MCF 10A (cell line): ENCODE measurements around the gene CHST11. TPM values are rescaled to one million over a fixed set of nuclear protein-coding genes. Genes with fewer than 3 reads are reported as not detected.
"Not testable (repeated sequence)": the region's sequence is repeated elsewhere in the genome, so short reads cannot be mapped to it uniquely, and the experiment has no call there.

Experiments used
- BruUV-seq: library from RNA; stranded (reverse); fragments of 400-500 nt; replicated peaks from 2 replicates; lab custom pipeline; 2021; lab: Mats Ljungman, UMichigan
- CTCF ChIA-PET: fragments of 300-600 bp; sonication (Branson Sonifier 250); formaldehyde crosslinking; extraction: SDS; loops from one replicate; lab custom pipeline; 2021; ENCODE audit warnings: antibody characterized with exemption, inconsistent platforms; lab: Yijun Ruan, JAX
- POLR2A ChIA-PET: fragments of 300-600, 350-650 bp; sonication (Branson Sonifier 250); formaldehyde crosslinking; extraction: SDS; loops from one replicate; lab custom pipeline; 2020; ENCODE audit warnings: antibody characterized with exemption, inconsistent platforms; lab: Yijun Ruan, JAX
- DNase-seq: peaks from one replicate; pipeline ENCODE4 v3.0.0-alpha.2; 2018; ENCODE audit not compliant: unreplicated experiment
- H3K27ac Mint-ChIP-seq: one replicate; pipeline ENCODE4 v1.8.0; 2022; ENCODE audit warnings: mild to moderate bottlenecking, low read depth, mixed read lengths; ENCODE audit not compliant: unreplicated experiment
- H3K27me3 Mint-ChIP-seq: one replicate; pipeline ENCODE4 v1.8.0; 2022; ENCODE audit warnings: mixed read lengths; ENCODE audit not compliant: insufficient read depth, unreplicated experiment
- H3K36me3 Mint-ChIP-seq: one replicate; pipeline ENCODE4 v1.8.0; 2022; ENCODE audit warnings: mild to moderate bottlenecking, moderate library complexity, mixed read lengths; ENCODE audit not compliant: insufficient read depth, unreplicated experiment
- H3K4me1 Mint-ChIP-seq: one replicate; pipeline ENCODE4 v1.8.0; 2022; ENCODE audit warnings: mixed read lengths; ENCODE audit not compliant: insufficient read depth, unreplicated experiment
- H3K4me3 Mint-ChIP-seq: one replicate; pipeline ENCODE4 v1.8.0; 2022; ENCODE audit warnings: mild to moderate bottlenecking, moderate library complexity, mixed read lengths; ENCODE audit not compliant: unreplicated experiment
- H3K9me3 Mint-ChIP-seq: one replicate; pipeline ENCODE4 v1.8.0; 2022; ENCODE audit warnings: mixed read lengths; ENCODE audit not compliant: unreplicated experiment
- intact Hi-C: fragments of 100-400 bp; cut with micrococcal nuclease; formaldehyde crosslinking; loops from 2 replicates; pipeline ENCODE4 v1.14.1; 2022
- total RNA-seq: library from RNA; stranded (reverse); gene quantifications from 2 replicates; pipeline ENCODE4 v1.2.3, GENCODE V29; 2022
- TF ChIP-seq, protein P1 (sequence below): fragments of 200-600 bp; IDR thresholded peaks from one replicate; pipeline ENCODE4 v1.8.0; 2022; ENCODE audit warnings: antibody characterized with exemption, mild to moderate bottlenecking; ENCODE audit not compliant: unreplicated experiment

CHST11 gene
- total RNA-seq, 1 experiment from 2014 or later, result 5.3 TPM

DNA sequence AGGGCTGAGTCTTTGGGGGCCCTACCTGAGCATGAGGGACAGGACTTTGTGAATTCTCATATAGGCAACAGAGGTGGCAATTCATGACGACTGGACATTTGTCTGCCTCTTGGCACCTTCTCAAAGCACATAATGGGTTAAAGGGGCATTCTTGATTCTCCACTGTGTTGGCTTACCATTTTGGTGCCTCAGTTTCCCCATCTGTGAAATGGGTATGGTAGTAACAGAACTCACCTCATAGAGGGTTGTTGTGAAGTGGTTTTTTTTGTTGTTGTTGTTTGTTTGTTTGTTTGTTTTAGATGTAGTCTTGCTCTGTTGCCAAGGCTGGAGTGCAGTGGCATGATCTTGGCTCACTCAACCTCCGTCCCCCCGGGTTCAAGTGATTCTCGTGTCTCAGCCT lies 106.0 kb downstream of the CHST11 start:
- DNase-seq, result no peak
- intact Hi-C loops, result no loop called here
- TF ChIP-seq, protein P1, sequence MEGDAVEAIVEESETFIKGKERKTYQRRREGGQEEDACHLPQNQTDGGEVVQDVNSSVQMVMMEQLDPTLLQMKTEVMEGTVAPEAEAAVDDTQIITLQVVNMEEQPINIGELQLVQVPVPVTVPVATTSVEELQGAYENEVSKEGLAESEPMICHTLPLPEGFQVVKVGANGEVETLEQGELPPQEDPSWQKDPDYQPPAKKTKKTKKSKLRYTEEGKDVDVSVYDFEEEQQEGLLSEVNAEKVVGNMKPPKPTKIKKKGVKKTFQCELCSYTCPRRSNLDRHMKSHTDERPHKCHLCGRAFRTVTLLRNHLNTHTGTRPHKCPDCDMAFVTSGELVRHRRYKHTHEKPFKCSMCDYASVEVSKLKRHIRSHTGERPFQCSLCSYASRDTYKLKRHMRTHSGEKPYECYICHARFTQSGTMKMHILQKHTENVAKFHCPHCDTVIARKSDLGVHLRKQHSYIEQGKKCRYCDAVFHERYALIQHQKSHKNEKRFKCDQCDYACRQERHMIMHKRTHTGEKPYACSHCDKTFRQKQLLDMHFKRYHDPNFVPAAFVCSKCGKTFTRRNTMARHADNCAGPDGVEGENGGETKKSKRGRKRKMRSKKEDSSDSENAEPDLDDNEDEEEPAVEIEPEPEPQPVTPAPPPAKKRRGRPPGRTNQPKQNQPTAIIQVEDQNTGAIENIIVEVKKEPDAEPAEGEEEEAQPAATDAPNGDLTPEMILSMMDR, result no peak
- no peak overlapping the region for H3K4me3 Mint-ChIP-seq
- no TSS peak for BruUV-seq
- ChIA-PET POLR2A (no interaction called here), CTCF (no interaction called here)
- no peaks in the 10 kb centered on the region for H3K4me1 Mint-ChIP-seq
- no peak overlapping the region for H3K27ac Mint-ChIP-seq
- no peaks in the 10 kb centered on the region for H3K36me3 Mint-ChIP-seq
- no peaks in the 10 kb centered on the region for H3K9me3 Mint-ChIP-seq
- no peaks in the 10 kb centered on the region for H3K27me3 Mint-ChIP-seq

DNA sequence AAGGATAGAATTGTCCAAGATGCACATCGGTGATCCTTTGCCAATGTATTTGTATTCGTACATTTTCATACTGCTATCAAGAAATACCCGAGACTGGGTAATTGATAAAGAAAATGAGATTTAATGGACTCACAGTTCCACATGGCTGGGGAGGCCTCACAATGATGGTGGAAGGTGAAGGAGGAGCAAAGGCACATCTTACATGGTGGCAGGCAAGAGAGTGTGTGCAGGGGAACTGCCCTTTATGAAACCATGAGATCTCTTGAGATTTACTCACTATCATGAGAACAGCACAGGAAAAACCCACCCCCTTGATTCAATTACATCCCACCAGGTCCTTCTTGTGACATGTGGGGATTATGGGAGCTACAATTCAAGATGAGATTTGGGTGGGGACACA lies 107.9 kb downstream of the CHST11 start:
- BruUV-seq, DNase-seq, H3K36me3 Mint-ChIP-seq, H3K4me3 Mint-ChIP-seq, H3K27ac Mint-ChIP-seq, POLR2A ChIA-PET, H3K27me3 Mint-ChIP-seq, H3K9me3 Mint-ChIP-seq, intact Hi-C loops, H3K4me1 Mint-ChIP-seq: not testable (repeated sequence)
- CTCF ChIA-PET, result interaction anchor here (0.5 to 0.7 kb wide), 2 partner anchors 18 to 230 kb away, joined by 3 read pairs; no protein-coding TSS in a partner anchor

DNA sequence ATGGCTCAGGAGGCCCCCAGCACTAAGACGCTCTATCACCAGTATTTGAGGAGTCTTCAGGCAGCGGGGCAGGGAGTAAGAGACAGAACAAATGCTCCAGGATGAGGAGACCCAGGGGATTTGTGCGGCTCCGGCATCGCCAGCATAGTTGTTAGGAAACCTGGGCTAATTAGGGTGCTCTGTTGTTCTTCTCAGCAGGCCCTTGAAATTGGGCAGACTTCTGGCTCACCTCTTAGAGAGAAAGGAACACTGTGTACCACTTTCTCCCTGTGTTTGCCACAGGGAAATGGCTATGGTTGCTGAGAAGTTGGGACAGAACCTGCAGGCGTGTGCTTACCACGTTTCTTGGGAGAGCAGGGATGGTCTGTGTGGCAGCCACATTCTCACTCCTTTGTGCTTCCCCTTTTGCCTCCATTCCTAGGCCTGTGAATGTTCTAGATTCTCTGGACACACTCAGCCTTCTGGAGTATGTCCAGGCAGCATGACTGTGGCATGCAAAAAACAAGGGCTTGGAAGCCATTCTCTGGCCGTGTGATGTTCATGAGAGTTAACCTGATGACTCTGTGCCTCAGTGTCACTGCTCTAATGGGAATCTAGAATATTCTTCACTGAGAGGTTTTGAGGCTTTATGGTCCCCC lies 109.0 kb downstream of the CHST11 start:
- intact Hi-C loops, result no loop called here
- no peak for DNase-seq
- Mint-ChIP-seq H3K27me3 (no peaks in the 10 kb centered on the region), H3K4me3 (no peak overlapping the region), H3K4me1 (peaks cover 9% of the 10 kb centered on the region), H3K27ac (no peak overlapping the region), H3K9me3 (no peaks in the 10 kb centered on the region), H3K36me3 (no peaks in the 10 kb centered on the region)
- BruUV-seq, result no TSS peak
- CTCF ChIA-PET, result no interaction called here
- POLR2A ChIA-PET, result no interaction called here
- TF ChIP-seq, protein P1, result no peak

DNA sequence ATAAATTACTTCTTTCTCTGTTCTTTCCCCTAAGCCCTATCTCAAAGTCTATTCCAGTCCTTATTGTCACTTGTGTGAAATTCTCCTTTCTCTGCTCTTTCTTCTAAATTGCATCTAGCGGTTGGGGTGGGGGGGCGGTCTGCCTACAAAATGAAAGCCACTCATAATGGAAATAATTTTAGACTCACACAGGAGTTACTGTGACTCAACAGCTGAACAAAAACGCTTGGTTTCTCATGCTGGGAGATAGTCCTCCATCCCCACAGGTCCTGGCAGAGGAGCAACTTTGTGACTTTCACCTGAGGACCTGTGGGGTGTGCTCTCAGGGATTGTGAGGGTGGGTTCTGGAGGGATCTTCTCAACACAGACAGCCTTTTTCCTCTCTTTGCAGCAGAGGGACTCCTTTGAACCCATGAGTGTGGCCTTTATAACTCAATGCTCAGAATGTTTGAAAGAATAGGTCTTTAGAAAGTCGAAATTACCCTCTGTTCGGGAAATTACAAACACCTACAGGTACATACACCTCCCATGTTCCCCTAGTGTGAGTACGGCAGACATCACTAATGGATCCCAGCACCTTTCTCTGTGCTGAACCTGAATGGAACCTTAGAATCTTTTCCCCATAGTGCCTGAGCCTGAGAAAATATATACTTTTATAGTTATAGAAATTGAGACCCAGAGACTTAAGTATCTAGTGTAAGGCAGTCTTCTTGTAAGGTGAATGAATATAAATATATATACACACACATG lies 109.7 kb downstream of the CHST11 start:
- Mint-ChIP-seq H3K27ac (no peak overlapping the region), H3K4me1 (peaks cover 9% of the 10 kb centered on the region), H3K4me3 (no peak overlapping the region), H3K9me3 (no peaks in the 10 kb centered on the region), H3K36me3 (no peaks in the 10 kb centered on the region), H3K27me3 (no peaks in the 10 kb centered on the region)
- POLR2A ChIA-PET, result no interaction called here
- no peak for DNase-seq
- intact Hi-C loops, result no loop called here
- CTCF ChIA-PET, result no interaction called here
- TF ChIP-seq, protein P1, result no peak
- no TSS peak for BruUV-seq
